Stomach (tissue), 9 donors: ENCODE data around the gene USP36. TPM values are rescaled to one million over a fixed set of nuclear protein-coding genes. Genes with fewer than 3 reads are reported as not detected.

Experiments
- DNase-seq, 2 donors: peaks; one replicate each; pipeline versions ENCODE4 v3.0.0 to v3.0.0-alpha.2; 2013 to 2019
- H3K27ac ChIP-seq, 5 donors: fragments of 200-600 bp in 4 of 5; sonication (generic) in 4 of 5; one replicate each; pipeline ENCODE4 v1.5.1; 2013 to 2019; ENCODE audit warnings: mild to moderate bottlenecking in 1 of 5, moderate library complexity in 1 of 5
- H3K27me3 ChIP-seq, 3 donors: fragments of 200-600 bp; sonication (generic); one replicate each; pipeline ENCODE4 v1.5.1; 2017 to 2019; ENCODE audit warnings: mixed run types in 1 of 3
- H3K36me3 ChIP-seq, 4 donors: fragments of 200-600 bp; sonication (generic); 1 replicate in 3 of 4; 2 replicates in 1 of 4; pipeline ENCODE4 v1.5.1; 2016 to 2019
- H3K4me1 ChIP-seq, 4 donors: fragments of 200-600 bp; sonication (generic); one replicate each; pipeline ENCODE4 v1.5.1; 2016 to 2019
- H3K4me3 ChIP-seq, 4 donors: fragments of 200-600 bp; sonication (generic) in 3 of 4; one replicate each; pipeline ENCODE4 v1.5.1; 2016 to 2019; ENCODE audit warnings: mild to moderate bottlenecking in 1 of 4
- H3K9me3 ChIP-seq, 4 donors: fragments of 200-600 bp; sonication (generic); one replicate each; pipeline ENCODE4 v1.5.1; 2016 to 2019
- EP300 ChIP-seq: sonication (generic); formaldehyde crosslinking; IDR thresholded peaks from one replicate; pipeline ENCODE4 v1.6.1; 2017; ENCODE audit warnings: antibody characterized with exemption
- POLR2A ChIP-seq, 4 donors: fragments of 450-650 bp; IDR thresholded peaks; one replicate each; pipeline ENCODE4 v1.6.1; 2016; ENCODE audit warnings: antibody characterized with exemption in 4 of 4, control low read depth in 2 of 4, mild to moderate bottlenecking in 1 of 4, moderate library complexity in 1 of 4
- POLR2AphosphoS5 ChIP-seq, 3 donors: sonication (generic); formaldehyde crosslinking; IDR thresholded peaks; one replicate each; pipeline ENCODE4 v1.6.1; 2016; ENCODE audit warnings: antibody characterized with exemption in 3 of 3
- WGBS, 5 donors: extraction: QIAGEN DNeasy Blood & Tissue Kit in 3 of 5; methylation state at CpG; one replicate each; pipeline versions ENCODE4 v1.1.5 to v1.1.7; 2013 to 2018; 5-methylcytosine and 5-hydroxymethylcytosine counted together
- intact Hi-C: fragments of 100-400 bp; cut with DNase I; formaldehyde crosslinking; loops from one replicate; pipeline ENCODE4 v1.15.1; 2023; ENCODE audit warnings: low total_unique reads
- polyA plus RNA-seq, 3 donors: library from polyadenylated mRNA; stranded (reverse); fragments of 200-250 nt; gene quantifications; one replicate each; pipeline ENCODE4 v1.2.3, GENCODE V29; 2013
- total RNA-seq, 5 donors: library from RNA; depleted of rRNA; stranded (reverse); fragments of >200 nt; gene quantifications; one replicate each; pipeline versions ENCODE4 v1.1.0 to v1.2.3, GENCODE V29; 2014 to 2016
- TF ChIP-seq, protein P1 (sequence below), 7 experiments: fragments of 450-650 bp in 4 of 7; fragments of 200-600 bp in 3 of 7; sonication (generic) in 3 of 7; IDR thresholded peaks; one replicate each; pipeline ENCODE4 v1.5.1; 2016 to 2019; ENCODE audit warnings: antibody characterized with exemption in 7 of 7, control low read depth in 2 of 7, mild to moderate bottlenecking in 1 of 7
- donor health status: healthy with polysubstance abuse.
- donor health status: Bipolar disorder and iron deficiency.
- donor health status: healthy.

Gene USP36
- total and polyA plus RNA-seq, 8 donors, result 14.2 to 106 (median 34.8) TPM

DNA sequence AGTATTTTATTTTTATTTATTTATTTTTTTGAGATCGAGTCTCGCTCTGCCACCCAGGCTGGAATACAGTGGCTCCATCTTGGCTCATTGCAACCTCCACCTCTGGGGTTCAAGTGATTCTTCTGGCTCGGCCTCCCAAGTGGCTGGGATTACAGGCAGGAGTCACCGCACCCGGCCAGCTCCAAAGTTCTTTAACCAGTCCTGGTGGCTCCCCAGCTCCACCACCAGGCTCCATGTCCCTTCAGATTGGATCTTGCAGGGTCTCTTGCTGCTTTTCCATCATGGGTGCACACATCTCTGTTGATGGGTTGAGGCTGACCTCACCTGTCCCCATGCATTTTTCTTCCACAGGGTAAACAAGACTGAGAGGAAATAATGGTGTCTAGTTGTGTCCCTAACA is 8.4 kb upstream of the USP36 start:
- peaks cover 0 to 11% (median 7%) of the 10 kb centered on the region in 4 donors for H3K36me3 ChIP-seq
- no peaks in the 10 kb centered on the region for H3K27me3 ChIP-seq
- no peaks in the 10 kb centered on the region for H3K9me3 ChIP-seq
- intact Hi-C loops, result no loop called here
- WGBS, 5 donors, result 89 to 93% (median 92%) methylated on average over 5 of the region's 5 CpGs
- H3K4me1 ChIP-seq, result peaks cover 0 to 5% (median 0%) of the 10 kb centered on the region in 4 donors
- TF ChIP-seq POLR2AphosphoS5 (IDR thresholded peaks at IDR 0.05) (no peak), EP300 (no peak), POLR2A (IDR thresholded peaks at IDR 0.05) (no peak)
- TF ChIP-seq, protein P1, sequence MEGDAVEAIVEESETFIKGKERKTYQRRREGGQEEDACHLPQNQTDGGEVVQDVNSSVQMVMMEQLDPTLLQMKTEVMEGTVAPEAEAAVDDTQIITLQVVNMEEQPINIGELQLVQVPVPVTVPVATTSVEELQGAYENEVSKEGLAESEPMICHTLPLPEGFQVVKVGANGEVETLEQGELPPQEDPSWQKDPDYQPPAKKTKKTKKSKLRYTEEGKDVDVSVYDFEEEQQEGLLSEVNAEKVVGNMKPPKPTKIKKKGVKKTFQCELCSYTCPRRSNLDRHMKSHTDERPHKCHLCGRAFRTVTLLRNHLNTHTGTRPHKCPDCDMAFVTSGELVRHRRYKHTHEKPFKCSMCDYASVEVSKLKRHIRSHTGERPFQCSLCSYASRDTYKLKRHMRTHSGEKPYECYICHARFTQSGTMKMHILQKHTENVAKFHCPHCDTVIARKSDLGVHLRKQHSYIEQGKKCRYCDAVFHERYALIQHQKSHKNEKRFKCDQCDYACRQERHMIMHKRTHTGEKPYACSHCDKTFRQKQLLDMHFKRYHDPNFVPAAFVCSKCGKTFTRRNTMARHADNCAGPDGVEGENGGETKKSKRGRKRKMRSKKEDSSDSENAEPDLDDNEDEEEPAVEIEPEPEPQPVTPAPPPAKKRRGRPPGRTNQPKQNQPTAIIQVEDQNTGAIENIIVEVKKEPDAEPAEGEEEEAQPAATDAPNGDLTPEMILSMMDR (IDR thresholded peaks at IDR 0.05), result no peak
- H3K27ac ChIP-seq, result no peak overlapping the region
- H3K4me3 ChIP-seq, result no peak overlapping the region
- no peak for DNase-seq

DNA sequence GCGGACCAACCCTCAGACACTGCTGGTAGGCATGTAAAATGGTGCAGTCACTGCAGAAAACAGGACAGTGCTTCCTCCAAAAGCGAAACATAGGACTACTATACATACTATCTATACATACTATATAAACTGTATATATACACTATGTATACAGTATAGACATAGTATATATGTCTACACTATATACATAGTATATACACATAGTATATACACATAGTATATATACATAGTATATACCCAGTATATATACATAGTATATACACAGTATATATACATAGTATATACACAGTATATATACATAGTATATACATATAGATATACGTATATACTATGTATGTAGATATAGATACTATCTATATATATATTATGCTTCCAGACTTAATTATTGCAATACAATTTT is 6.4 kb upstream of the USP36 start:
- intact Hi-C loops, result no loop called here
- H3K27ac ChIP-seq, result no peak overlapping the region
- no peaks in the 10 kb centered on the region for H3K27me3 ChIP-seq
- WGBS, 5 donors, result 94 to 97% (median 96%) methylated on average over 3 of the region's 3 CpGs
- peaks cover 0 to 3% (median under 1%) of the 10 kb centered on the region in 4 donors for H3K4me1 ChIP-seq
- TF ChIP-seq EP300, result no peak
- TF ChIP-seq, protein P1 (IDR thresholded peaks at IDR 0.05), result no peak
- no peak for TF ChIP-seq POLR2AphosphoS5 (IDR thresholded peaks at IDR 0.05)
- TF ChIP-seq POLR2A (IDR thresholded peaks at IDR 0.05), result no peak
- no peak overlapping the region for H3K4me3 ChIP-seq
- no peaks in the 10 kb centered on the region for H3K36me3 ChIP-seq
- DNase-seq, result no peak
- H3K9me3 ChIP-seq, result no peaks in the 10 kb centered on the region

DNA sequence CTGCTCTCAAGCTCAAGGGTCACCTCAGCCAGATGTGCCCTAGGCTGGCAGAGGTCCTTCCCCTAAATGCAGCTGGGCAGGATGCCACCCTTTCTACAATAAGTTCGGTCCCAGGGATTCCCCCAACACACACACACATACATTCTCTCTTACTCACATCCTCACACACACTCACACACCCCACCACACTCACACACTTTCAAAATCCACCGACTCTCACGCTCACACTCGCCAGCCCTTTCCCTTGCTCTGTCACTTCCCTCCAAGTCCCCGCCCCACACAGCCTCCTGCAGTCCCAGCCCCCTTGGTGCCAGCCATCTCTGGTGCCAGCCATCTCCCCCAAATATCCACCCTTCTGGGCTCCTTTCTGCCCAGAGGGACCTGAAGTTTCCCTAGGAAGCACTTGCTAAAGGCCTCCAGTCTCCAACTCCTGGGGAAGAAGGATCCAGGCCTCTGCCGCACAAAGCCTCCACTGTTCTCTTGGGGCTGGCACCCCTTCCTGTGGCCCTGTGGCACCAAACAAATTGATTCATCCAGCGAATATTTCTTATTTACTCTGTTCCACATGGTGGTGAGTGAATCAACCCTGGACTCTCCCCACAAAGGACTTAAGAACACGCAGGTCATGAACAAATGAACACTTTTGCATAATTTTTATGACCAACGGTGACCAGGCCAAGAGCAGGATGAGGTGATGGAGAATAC is 3.8 kb upstream of the USP36 start:
- 64 to 76% (median 71%) methylated on average over 9 of the region's 9 CpGs for WGBS, 5 donors
- Histone ChIP-seq H3K36me3 (no peaks in the 10 kb centered on the region), H3K27ac (no peak overlapping the region), H3K27me3 (no peaks in the 10 kb centered on the region), H3K4me3 (no peak overlapping the region), H3K4me1 (peaks cover 7 to 15% (median 12%) of the 10 kb centered on the region in 4 donors), H3K9me3 (no peaks in the 10 kb centered on the region)
- TF ChIP-seq, protein P1 (IDR thresholded peaks at IDR 0.05), result no peak
- TF ChIP-seq EP300 (no peak), POLR2AphosphoS5 (IDR thresholded peaks at IDR 0.05) (no peak), POLR2A (IDR thresholded peaks at IDR 0.05) (no peak)
- DNase-seq, result peak in 1 of 2 donors; percentile 20
- intact Hi-C loops, result no loop called here

DNA sequence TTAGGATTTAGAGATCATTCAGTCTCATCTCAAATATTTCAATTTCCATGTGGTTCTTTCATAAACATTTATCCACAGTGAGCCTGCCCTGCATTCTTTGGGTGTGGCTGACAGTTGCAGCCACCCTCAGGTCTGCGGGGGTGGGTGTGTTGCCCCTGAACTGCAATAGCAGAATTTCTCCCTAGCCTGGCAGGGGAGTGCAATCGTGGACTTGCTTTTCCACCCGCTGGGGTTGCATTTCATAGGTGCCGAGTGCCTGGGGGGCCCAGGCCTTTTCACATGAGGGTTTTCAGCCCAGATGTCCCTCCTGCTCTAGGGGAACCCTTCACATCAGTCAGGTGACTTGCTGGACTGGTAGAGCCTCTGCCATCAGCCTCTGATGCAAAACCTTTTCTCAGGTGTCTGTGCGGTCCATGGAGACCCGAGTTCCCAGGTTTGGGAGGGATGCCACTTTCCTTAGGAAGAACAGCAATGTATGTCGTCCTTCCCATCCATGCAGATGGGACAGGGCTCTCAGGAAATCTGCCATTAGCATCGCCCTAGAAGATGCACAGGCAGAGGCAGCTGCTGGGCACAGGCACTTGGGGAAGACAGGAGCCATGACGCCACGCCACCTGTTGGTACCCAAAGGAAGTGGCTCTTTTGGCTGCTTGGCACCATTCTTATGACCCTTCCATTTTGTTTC is 2.4 kb upstream of the USP36 start:
- intact Hi-C loops, result no loop called here
- no peaks in the 10 kb centered on the region for H3K27me3 ChIP-seq
- 65 to 70% (median 68%) methylated on average over 10 of the region's 10 CpGs for WGBS, 5 donors
- no peak overlapping the region for H3K27ac ChIP-seq
- peak; percentile 56 to 69 for DNase-seq
- H3K9me3 ChIP-seq, result no peaks in the 10 kb centered on the region
- peaks cover 19 to 29% (median 25%) of the 10 kb centered on the region in 4 donors for H3K4me1 ChIP-seq
- TF ChIP-seq POLR2AphosphoS5 (IDR thresholded peaks at IDR 0.05), result no peak
- TF ChIP-seq, protein P1 (IDR thresholded peaks at IDR 0.05), result peak in 3 of 7 experiments; percentile 30 to 59 (median 46)
- peaks cover under 1 to 2% (median under 1%) of the 10 kb centered on the region in 4 donors for H3K36me3 ChIP-seq
- no peak overlapping the region for H3K4me3 ChIP-seq
